Spleen (tissue), 11 donors: Measurements from ENCODE around the gene PTPRG. TPM values are rescaled to one million over a fixed set of nuclear protein-coding genes. Genes with fewer than 3 reads are reported as not detected.

Experiments used
- DNase-seq: peaks from one replicate; pipeline ENCODE4 v3.0.0-alpha.2; 2020
- H3K27ac ChIP-seq, 8 donors: fragments of 200-600 bp; sonication (generic) in 7 of 8; 1 replicate in 4 of 8; 2 replicates in 4 of 8; pipeline versions ENCODE4 v1.5.0 to v1.8.0; 2016 to 2021; ENCODE audit warnings: inconsistent platforms in 4 of 8, mild to moderate bottlenecking in 4 of 8, moderate library complexity in 1 of 8
- H3K27me3 ChIP-seq, 7 donors: fragments of 200-600 bp; sonication (generic) in 6 of 7; replicated peaks in 1 of 7; 1 replicate in 4 of 7; 2 replicates in 3 of 7; pipeline versions ENCODE4 v1.5.0 to v1.8.0; 2016 to 2021; ENCODE audit warnings: inconsistent platforms in 3 of 7, mild to moderate bottlenecking in 1 of 7
- H3K36me3 ChIP-seq, 6 donors: fragments of 200-600 bp; sonication (generic) in 5 of 6; 1 replicate in 4 of 6; 2 replicates in 2 of 6; pipeline versions ENCODE4 v1.5.0 to v1.8.0; 2016 to 2021; ENCODE audit warnings: inconsistent platforms in 2 of 6
- H3K4me1 ChIP-seq, 6 donors: fragments of 200-600 bp; sonication (generic) in 5 of 6; 1 replicate in 3 of 6; 2 replicates in 3 of 6; pipeline versions ENCODE4 v1.5.0 to v1.8.0; 2016 to 2021; ENCODE audit warnings: inconsistent platforms in 3 of 6
- H3K4me3 ChIP-seq, 8 donors: fragments of 200-600 bp; sonication (generic) in 7 of 8; 1 replicate in 4 of 8; 2 replicates in 4 of 8; pipeline versions ENCODE4 v1.5.0 to v1.8.0; 2016 to 2021; ENCODE audit warnings: inconsistent platforms in 4 of 8, mild to moderate bottlenecking in 4 of 8, moderate library complexity in 2 of 8
- H3K9me3 ChIP-seq, 8 donors: fragments of 200-600 bp; sonication (generic) in 7 of 8; 1 replicate in 4 of 8; 2 replicates in 4 of 8; pipeline versions ENCODE4 v1.5.0 to v1.8.0; 2016 to 2021; ENCODE audit warnings: inconsistent platforms in 4 of 8
- CTCF ChIP-seq, 11 experiments: fragments of 200-600 bp in 7 of 11; fragments of 450-650 bp in 4 of 11; sonication (generic) in 4 of 11; IDR thresholded peaks in 8 of 11; conservative IDR thresholded peaks in 3 of 11; 1 replicate in 7 of 11; 2 replicates in 4 of 11; pipeline versions ENCODE4 v1.4.0 to v1.8.0; 2016 to 2021; ENCODE audit warnings: antibody characterized with exemption in 11 of 11, inconsistent platforms in 4 of 11, mild to moderate bottlenecking in 1 of 11
- POLR2A ChIP-seq, 3 donors: fragments of 450-650 bp; IDR thresholded peaks; one replicate each; pipeline ENCODE4 v1.5.1; 2017; ENCODE audit warnings: antibody characterized with exemption in 3 of 3, mild to moderate bottlenecking in 1 of 3
- POLR2AphosphoS5 ChIP-seq, 3 donors: sonication (generic); formaldehyde crosslinking; IDR thresholded peaks; one replicate each; pipeline ENCODE4 v1.5.1; 2017; ENCODE audit warnings: antibody characterized with exemption in 3 of 3
- WGBS, 5 donors: extraction: QIAGEN DNeasy Blood & Tissue Kit in 3 of 5; methylation state at CpG; one replicate each; pipeline versions ENCODE4 v1.1.5 to v1.1.7; 2013 to 2018; 5-methylcytosine and 5-hydroxymethylcytosine counted together
- intact Hi-C: fragments of 100-400 bp; cut with DNase I; formaldehyde crosslinking; loops from one replicate; pipeline ENCODE4 v1.15.0; 2023; ENCODE audit warnings: low total_unique reads
- polyA plus RNA-seq, 3 donors: library from polyadenylated mRNA; stranded (reverse); fragments of 200-250 nt; gene quantifications; one replicate each; pipeline ENCODE4 v1.2.1, GENCODE V29; 2013
- total RNA-seq, 7 donors: library from RNA; depleted of rRNA in 3 of 7; stranded (reverse); fragments of >200 nt in 3 of 7; fragmentation: NEBNext Ultra II Directional in 4 of 7; extraction: Animal tissue kit (Norgen Biotek cat#: 25700) in 4 of 7; gene quantifications; one replicate each; pipeline versions ENCODE4 v1.1.0 to v1.2.1, GENCODE V29; 2016 to 2021
- donor health status: healthy with polysubstance abuse.
- donor health status: DM: no; HTN: no; CAD: no; lungs with moderate emphysema.
- donor health status: DM: no; HTN: no; CAD: no.
- donor health status: Bipolar disorder and iron deficiency.
- donor health status: healthy.
- donor health status: DM: no; HTN: no; CAD: no.
- donor health status: DM: yes; HTN: yes; CAD: no.

The PTPRG gene
- total and polyA plus RNA-seq, 10 donors = 0.89 to 77.0 (median 34.5) TPM

DNA sequence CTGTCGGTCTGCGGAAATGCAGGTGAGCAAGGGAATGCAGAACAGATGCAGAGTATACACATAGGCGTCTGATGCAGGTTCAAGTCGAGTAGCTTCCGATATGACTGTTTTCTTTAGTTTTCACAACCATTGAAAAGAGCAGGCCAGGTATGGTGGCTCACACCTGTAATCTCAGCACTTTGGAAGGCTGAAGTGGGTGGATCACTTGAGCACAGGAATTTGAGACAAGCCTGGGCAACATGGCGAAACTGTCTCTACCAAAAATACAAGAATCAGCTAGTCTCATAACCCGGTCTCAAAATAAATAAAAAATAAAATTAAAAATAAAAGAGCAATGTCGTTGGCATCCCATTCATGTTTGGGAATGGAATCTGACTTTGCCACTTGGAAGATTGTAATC is 101.5 kb downstream of the PTPRG start:
- DNase-seq = no peak
- TF ChIP-seq CTCF (IDR thresholded peaks at IDR 0.05 in 8 of 11, conservative IDR thresholded peaks at IDR 0.05 in 3 of 11) = no peak
- no peak for TF ChIP-seq POLR2A (IDR thresholded peaks at IDR 0.05)
- TF ChIP-seq POLR2AphosphoS5 (IDR thresholded peaks at IDR 0.05) = no peak
- no peaks in the 10 kb centered on the region for H3K36me3 ChIP-seq
- intact Hi-C loops = no loop called here
- H3K9me3 ChIP-seq = peaks cover 0 to 4% (median 0%) of the 10 kb centered on the region in 8 donors
- no peak overlapping the region for H3K27ac ChIP-seq
- H3K4me3 ChIP-seq = no peak overlapping the region
- no peaks in the 10 kb centered on the region for H3K27me3 ChIP-seq
- WGBS, 5 donors = 91 to 95% (median 94%) methylated on average over 8 of the region's 8 CpGs
- no peaks in the 10 kb centered on the region for H3K4me1 ChIP-seq

DNA sequence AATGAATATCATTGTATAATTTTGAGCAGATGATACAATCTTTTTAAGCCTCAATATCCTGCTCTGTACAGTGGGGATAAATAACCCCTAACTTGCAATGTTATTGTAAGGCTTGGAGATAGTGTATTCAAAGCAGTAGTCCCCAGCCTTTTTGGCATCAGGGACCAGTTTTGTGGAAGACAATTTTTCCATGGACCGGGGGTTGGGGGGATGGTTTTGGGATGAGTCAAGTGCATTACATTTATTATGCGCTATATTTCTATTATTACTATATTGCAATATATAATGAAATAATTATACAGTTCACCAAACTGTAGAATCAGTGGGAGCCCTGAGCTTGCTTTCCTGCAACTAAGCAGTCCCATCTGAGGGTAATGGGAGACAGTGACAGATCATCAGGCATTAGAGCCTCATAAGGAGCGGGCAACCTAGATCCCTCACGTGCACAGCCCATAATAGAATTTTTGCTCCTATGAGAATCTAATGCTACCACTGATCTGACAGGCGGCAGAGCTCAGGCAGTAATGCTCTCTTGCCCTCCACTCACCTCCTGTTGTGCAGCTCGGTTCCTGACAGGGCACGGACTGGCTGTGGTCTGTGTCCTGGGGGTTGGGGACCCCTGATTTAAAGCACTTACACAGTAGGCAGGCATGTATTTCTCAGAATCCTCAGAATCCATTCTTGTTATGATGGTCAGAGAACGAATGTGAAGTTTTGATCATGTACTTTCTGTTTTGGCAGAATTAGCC is 102.2 kb downstream of the PTPRG start:
- H3K36me3 ChIP-seq = no peaks in the 10 kb centered on the region
- DNase-seq = no peak
- H3K27me3 ChIP-seq = no peaks in the 10 kb centered on the region
- 83 to 94% (median 89%) methylated on average over 8 of the region's 8 CpGs for WGBS, 5 donors
- no peaks in the 10 kb centered on the region for H3K4me1 ChIP-seq
- peaks cover 0 to 4% (median 0%) of the 10 kb centered on the region in 8 donors for H3K9me3 ChIP-seq
- H3K4me3 ChIP-seq = no peak overlapping the region
- H3K27ac ChIP-seq = no peak overlapping the region
- intact Hi-C loops = no loop called here
- TF ChIP-seq CTCF (IDR thresholded peaks at IDR 0.05 in 8 of 11, conservative IDR thresholded peaks at IDR 0.05 in 3 of 11) (no peak), POLR2A (IDR thresholded peaks at IDR 0.05) (no peak), POLR2AphosphoS5 (IDR thresholded peaks at IDR 0.05) (no peak)

GRCh38 chr3:61664105-61664482 is 102.7 kb downstream of the PTPRG start:
- H3K9me3 ChIP-seq = peaks cover 0 to 4% (median 0%) of the 10 kb centered on the region in 8 donors
- no peaks in the 10 kb centered on the region for H3K27me3 ChIP-seq
- DNase-seq = no peak
- WGBS, 5 donors = 85 to 96% (median 91%) methylated on average over 2 of the region's 2 CpGs
- intact Hi-C loops = no loop called here
- H3K36me3 ChIP-seq = no peaks in the 10 kb centered on the region
- H3K27ac ChIP-seq = no peak overlapping the region
- no peaks in the 10 kb centered on the region for H3K4me1 ChIP-seq
- TF ChIP-seq CTCF (IDR thresholded peaks at IDR 0.05 in 8 of 11, conservative IDR thresholded peaks at IDR 0.05 in 3 of 11) = no peak
- H3K4me3 ChIP-seq = no peak overlapping the region

DNA sequence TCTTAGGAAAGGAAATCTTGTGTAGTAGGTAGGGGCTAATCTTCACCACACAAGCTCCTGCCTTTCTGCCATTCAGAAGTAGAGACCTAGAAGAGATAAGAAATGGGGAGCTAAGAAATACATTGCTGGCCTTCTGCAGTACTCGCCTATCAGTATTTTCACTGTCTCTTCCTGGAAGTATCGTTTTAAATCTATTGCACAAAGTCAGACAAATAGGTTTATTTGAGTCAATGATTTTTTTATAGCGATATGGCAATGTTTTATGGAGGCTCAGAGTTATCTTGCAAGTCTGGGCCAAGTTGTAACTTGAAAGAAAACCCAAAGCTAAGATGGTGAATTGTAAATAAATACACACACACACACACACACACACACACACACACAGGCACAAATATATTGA is 103.8 kb downstream of the PTPRG start:
- 75 to 89% (median 82%) methylated on average over 3 of the region's 3 CpGs for WGBS, 5 donors
- intact Hi-C loops = no loop called here
- H3K27me3 ChIP-seq = no peaks in the 10 kb centered on the region
- H3K4me1 ChIP-seq = no peaks in the 10 kb centered on the region
- H3K36me3 ChIP-seq = no peaks in the 10 kb centered on the region
- DNase-seq = no peak
- no peak overlapping the region for H3K4me3 ChIP-seq
- TF ChIP-seq CTCF (IDR thresholded peaks at IDR 0.05 in 8 of 11, conservative IDR thresholded peaks at IDR 0.05 in 3 of 11) (no peak), POLR2A (IDR thresholded peaks at IDR 0.05) (no peak), POLR2AphosphoS5 (IDR thresholded peaks at IDR 0.05) (no peak)
- H3K9me3 ChIP-seq = peaks cover 0 to 4% (median 0%) of the 10 kb centered on the region in 8 donors
- no peak overlapping the region for H3K27ac ChIP-seq
